ENCODE data around the gene AMDHD2.

- TF ChIP-seq, protein P1, sequence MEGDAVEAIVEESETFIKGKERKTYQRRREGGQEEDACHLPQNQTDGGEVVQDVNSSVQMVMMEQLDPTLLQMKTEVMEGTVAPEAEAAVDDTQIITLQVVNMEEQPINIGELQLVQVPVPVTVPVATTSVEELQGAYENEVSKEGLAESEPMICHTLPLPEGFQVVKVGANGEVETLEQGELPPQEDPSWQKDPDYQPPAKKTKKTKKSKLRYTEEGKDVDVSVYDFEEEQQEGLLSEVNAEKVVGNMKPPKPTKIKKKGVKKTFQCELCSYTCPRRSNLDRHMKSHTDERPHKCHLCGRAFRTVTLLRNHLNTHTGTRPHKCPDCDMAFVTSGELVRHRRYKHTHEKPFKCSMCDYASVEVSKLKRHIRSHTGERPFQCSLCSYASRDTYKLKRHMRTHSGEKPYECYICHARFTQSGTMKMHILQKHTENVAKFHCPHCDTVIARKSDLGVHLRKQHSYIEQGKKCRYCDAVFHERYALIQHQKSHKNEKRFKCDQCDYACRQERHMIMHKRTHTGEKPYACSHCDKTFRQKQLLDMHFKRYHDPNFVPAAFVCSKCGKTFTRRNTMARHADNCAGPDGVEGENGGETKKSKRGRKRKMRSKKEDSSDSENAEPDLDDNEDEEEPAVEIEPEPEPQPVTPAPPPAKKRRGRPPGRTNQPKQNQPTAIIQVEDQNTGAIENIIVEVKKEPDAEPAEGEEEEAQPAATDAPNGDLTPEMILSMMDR (IDR thresholded peaks at IDR 0.05), result no peak
- TF ChIP-seq POLR2A (IDR thresholded peaks at IDR 0.05), result no peak
These were observed 43.4 kb upstream of the AMDHD2 start for GRCh38 chr16:2476741-2477140.
